G401 (cell line): ENCODE results near the gene USP2. TPM values are rescaled to one million over a fixed set of nuclear protein-coding genes. Genes with fewer than 3 reads are reported as not detected.

Experiments
- DNase-seq: peaks from one replicate; pipeline ENCODE4 v3.0.0-alpha.2; 2015; ENCODE audit warnings: low spot score
- in situ Hi-C: cut with HindIII; loops from 2 replicates; pipeline ENCODE4 v1.10.0; 2016; ENCODE audit warnings: low sequenced_read_pairs, mixed read lengths
- total RNA-seq: library from RNA; depleted of rRNA; stranded (reverse); fragments of >200 nt; shearing (Covaris generic); gene quantifications from 2 replicates; pipeline ENCODE4 v1.2.3, GENCODE V29; 2014; rRNA removed

USP2 gene, protein sequence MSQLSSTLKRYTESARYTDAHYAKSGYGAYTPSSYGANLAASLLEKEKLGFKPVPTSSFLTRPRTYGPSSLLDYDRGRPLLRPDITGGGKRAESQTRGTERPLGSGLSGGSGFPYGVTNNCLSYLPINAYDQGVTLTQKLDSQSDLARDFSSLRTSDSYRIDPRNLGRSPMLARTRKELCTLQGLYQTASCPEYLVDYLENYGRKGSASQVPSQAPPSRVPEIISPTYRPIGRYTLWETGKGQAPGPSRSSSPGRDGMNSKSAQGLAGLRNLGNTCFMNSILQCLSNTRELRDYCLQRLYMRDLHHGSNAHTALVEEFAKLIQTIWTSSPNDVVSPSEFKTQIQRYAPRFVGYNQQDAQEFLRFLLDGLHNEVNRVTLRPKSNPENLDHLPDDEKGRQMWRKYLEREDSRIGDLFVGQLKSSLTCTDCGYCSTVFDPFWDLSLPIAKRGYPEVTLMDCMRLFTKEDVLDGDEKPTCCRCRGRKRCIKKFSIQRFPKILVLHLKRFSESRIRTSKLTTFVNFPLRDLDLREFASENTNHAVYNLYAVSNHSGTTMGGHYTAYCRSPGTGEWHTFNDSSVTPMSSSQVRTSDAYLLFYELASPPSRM
- total RNA-seq: 0.75 and 1.8 TPM in 2 replicates

DNA sequence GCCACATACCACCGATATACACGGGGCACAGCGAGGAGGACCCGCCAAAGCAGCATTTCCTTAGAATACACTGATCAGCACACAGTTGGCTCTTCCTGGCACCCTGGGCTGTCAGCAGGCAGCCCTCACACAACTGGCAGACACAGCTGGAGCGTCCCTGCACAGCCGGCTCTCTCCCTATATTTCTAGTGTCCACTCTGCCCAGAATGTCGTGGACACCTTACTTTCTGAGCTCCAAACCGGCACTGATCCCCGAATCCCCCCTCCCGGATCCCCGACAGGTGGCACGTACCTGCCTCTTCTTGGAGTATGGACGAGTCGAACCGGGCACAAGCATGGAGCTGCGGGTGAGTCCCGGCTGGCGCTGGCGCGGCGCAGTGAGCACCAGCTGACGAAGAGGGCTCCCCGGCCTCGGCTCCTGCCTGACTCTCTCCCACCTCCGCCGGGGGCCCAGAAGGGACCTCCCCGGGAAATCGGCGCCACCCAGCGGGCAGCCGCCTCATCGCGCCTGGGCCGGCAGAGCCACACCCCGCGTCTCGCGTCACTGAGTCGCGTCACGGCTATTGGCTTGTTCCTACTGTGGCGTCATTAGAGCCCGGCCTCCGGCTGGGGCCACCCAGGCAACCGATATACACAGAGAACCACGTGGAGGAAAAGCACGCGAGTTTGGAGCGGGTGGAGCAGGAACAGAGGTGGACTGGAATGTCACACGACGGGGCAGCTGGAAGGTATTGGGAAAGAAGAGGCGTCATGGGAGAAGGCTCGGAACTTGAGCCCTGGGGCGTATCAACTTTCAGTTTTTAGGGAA lies at the start of gene USP2:
USP2 (minus strand) TSS at position 510 of the 808 bp plus-strand sequence. CDS start 8,210 bp downstream, outside the sequence.
- peak; percentile 97 for DNase-seq
- in situ Hi-C loops: no loop called here

DNA sequence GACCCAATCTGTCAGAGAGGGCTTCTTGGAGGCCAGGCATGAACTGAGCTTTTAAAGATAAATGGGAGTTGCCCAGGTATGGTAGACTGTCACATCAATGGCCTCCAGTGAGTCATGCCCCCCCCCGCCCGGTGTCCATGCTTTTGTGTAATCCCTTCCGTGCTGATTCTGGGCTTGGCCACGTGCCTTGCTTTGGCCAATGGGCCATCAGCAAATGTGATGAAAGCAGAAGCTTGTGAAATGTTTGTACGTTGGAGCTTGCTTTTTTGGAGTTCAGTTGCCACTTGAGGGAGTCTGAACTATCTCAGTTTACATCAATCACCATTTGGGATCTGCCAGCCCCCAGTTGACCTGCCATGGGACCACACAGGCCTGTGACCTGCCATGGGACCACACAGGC lies 45.8 kb upstream of the USP2 start:
- in situ Hi-C loops: no loop called here
- no peak for DNase-seq

DNA sequence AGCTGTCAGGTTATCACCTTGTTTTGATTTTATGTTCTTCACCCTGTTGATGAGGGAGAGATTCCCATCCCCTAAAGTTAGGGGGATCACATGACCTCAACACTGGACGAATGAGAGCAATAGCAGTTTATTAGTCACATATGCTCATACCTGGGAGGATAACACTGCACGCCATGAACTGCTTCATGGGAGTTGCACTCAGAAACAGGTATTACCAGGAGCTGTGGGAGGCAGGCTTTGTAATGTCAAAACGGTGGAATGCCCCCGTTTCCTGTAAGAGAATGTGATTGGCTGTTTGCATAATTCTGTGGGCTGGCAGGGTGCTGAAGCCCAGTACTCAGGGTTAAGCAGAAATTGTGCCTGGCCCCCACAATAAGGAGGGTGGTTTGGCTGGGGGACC lies 44.7 kb upstream of the USP2 start:
- DNase-seq: no peak
- in situ Hi-C loops: no loop called here

DNA sequence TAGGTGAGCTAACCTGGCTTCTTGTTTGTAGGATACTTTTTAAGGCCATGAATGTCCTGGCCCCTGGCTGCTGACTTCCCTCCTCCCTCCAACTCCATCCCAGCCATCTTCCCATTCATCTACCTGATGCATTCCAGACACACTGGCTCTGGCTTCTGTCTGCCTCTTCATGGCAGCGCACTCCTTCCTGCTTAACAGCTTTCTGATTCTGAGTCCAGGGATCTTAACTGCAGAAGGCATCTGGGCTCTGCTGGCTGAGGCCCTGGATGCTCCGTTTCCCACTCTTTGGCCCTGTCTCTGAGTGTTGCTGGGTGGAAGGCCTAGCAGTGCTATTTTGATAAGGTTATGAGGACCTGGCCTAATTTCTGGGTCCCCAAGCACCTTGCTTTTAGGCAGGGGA lies 43.3 kb upstream of the USP2 start:
- in situ Hi-C loops: no loop called here
- no peak for DNase-seq

DNA sequence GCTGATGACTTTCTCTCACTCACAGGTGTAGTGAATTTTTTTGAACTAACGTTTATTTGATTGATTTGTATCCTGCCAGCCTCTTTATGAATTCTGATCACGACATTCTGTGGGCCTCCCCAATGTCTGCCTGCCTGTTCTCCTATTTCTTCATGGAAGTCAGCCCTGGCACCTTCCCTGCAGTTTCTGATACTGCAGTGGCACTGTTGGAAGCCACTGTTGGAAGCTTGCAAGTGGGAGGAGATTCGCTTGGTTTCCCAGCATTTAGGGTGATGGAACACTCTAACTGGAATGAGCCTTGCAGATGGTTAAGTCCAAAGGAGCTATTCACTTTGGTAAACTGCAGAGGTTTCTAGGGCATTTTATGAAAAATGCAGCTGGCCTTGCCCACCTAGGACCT lies 42.8 kb upstream of the USP2 start:
- in situ Hi-C loops: no loop called here
- no peak for DNase-seq

DNA sequence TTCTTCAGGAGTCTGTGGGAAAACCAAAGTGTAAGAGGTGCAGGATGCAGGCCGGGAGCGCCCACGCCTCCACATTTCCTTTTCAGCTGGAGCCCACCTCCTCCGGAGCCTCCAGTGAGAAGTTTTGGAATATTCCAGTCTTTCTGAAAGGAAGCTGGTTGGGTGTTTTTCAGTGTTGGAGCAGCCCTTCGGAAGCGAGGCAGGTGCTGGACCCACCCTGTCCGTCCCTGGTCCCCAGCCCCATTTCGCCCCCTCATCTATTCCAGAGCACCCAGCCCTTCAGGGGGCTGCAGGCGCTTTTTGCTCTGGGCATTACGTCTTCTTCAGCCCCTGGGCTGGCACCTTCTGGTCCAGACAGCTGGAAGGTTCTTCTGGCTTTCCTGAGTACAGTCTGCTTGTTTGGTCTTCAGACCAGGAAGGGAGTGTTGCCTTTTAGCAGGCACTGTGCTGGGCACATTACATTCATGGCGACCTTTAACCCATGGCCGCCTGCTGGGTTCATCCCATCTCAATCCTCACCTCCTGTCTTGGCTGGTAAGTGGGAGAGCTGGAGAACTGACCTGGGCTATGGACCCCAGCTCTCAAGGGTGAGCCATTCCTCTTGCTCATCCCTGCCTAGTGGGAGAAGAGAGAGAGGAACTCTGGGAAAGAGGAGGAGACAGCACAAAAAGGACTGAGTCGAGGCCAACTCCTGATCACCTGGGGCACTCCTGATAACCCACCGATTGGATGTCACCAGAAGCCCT lies 42.2 kb upstream of the USP2 start:
- peak; percentile 27 for DNase-seq
- in situ Hi-C loops: no loop called here

DNA sequence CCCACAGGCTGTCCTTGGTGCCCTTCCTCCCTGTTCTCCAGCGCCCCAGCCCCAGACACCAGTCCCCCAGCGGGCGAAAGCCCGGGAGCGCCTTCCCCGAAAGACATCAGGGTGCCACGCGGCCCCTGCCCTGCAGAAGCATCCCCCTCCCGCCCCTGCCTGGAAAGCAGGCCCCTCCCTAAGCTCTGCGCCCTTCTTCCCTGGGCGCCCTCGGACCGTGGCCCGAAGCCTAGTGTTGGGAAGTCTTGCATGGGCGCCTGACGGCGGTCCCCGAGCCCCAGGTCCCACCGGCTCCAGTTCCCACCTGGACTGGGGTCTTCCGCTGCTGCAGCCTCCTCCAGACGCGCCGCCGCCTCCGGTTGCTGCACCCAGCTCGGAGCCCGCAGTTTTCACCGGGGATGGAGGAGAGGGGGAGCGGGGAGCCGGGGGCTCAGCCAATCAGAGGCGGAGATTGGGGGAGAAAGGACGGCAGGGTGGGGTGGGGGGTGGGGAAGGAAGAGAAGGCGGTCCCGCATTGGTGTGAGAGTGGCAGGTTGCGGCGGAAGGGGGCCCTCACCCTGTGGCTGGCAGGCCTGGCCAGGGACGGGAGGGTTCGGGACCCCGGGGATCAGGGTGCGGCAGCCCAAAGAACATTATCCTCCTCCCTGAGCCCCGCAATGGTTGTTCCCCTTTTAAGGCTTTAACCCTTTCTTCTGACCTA lies 41.5 kb upstream of the USP2 start, which contains the start of gene THY1:
THY1 (minus strand) TSS at position 364 of the 700 bp plus-strand sequence. CDS start 2,267 bp downstream, outside the sequence.
- in situ Hi-C loops: no loop called here
- peak; percentile 89 for DNase-seq

DNA sequence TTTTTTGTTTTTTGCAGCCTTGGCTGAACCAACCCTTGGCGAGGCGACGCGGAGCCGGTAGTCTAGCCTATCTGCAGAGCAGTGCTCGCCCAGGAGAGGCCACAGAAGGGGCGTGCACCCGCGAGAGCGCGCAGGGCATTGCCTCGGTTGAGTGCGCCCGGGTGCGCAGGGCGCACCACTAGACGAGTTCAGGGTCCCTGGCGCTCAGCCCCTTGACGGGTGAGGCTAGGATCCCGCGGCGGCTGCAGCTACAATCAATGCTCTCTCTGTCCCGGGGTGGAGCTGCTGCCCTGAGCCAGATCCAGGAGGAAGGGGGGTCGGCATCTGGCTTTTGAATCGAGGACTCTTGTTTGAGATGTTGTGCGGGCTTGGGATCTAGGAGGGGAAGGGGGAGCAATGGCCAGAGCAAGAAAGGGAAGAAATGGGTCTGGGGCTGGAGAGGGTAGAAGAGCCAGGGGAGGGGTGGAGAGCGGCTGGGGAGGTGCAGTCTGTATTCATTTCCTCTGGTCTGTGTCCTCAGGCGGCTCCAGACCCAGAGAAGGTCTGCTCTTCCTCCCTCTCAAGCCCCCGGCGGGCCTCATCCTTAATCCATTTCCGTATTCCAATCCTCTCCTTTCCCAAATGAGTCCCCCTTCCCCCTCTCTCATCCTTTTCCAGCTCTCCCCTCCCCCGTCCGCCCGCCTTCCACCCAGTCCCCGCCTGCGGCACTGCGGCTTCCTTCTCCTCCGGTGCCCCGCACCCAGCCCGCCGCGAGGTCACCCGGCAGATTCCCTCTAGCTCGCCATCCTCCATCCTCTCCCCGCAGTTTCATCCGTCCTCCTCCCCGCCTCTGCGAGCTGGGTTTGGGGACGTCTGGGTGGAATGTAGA lies 40.7 kb upstream of the USP2 start:
- in situ Hi-C loops: no loop called here
- peak; percentile 71 for DNase-seq

DNA sequence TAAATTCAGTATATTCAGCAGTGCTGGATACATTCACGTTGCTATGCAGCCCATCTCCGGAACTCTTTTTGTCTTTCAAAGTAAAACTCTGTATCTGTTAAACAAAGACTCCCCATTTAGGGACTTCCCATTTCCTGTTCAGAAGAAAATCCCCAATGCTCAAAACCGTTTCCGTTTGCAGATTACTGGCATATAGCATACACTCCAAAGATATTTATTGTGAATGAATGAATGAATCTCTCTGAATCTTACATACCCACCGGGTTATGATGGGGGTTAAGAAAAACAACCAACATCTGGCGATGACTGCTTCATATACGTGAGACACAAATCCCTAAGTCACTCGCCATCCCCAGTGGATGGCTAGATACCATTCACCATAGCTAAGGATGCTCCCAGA lies 39.9 kb upstream of the USP2 start:
- in situ Hi-C loops: no loop called here
- no peak for DNase-seq

DNA sequence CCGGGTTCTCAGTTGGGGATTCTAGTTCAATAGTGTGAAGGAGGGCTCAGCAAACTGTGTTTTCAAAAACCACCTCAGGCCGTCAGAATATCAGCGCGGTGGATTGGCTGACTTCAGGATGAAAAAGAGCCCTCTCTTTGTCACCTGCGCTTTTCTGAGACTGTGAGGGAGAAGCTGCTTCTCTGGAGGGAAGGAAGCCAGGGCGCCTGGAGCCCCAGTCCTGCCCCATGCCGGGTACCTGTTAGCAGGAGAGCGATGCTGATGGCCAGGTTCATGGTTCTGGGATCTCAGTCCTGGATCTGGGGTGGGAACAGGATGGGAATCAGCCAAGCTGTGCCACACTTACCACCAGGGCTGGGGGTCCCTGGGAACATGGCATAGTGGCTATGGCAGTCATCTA lies 39.1 kb upstream of the USP2 start:
- in situ Hi-C loops: no loop called here
- no peak for DNase-seq

DNA sequence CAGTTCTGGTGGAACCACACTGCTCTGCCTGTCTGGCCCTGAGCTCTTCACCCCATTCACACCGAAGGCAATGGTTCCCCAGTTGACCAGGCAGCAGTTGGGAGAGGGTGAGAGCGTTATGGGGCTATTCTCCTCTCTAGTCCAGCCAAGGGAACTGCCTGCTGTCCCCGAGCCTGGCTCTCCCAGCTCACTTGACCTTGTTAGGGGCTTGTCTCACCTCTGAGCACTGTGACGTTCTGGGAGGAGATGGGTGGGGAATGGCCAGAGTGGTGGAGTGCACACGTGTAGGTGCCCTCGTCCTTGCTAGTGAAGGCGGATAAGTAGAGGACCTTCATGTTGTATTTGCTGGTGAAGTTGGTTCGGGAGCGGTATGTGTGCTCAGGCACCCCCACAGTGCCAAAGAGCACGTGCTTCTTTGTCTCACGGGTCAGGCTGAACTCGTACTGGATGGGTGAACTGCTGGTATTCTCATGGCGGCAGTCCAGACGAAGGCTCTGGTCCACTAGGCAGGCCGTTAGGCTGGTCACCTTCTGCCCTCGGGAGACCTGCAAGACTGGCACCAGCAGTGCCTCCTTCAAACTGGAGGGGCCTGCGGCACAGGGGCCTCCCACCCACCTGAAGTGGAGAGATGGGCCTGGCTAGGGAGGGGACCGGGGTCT lies 38.5 kb upstream of the USP2 start:
- DNase-seq: no peak
- in situ Hi-C loops: no loop called here

DNA sequence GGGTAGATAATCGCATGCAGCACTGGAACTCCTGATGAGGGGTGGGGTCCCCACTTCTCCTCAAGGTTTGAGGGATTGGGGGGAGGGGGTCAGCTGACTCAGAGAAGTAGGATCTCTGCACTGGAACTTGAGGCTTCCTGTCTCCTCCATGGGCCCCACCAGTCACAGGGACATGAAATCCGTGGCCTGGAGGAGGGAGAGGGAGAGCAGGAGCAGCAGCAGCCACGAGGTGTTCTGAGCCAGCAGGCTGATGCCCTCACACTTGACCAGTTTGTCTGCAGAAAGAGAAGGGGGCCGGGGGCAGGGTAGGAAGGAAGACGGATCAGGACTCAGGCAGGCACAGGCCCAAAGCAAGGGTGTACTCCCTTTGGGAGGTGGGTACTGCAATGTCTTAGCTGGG lies 37.8 kb upstream of the USP2 start:
- no peak for DNase-seq
- in situ Hi-C loops: no loop called here

DNA sequence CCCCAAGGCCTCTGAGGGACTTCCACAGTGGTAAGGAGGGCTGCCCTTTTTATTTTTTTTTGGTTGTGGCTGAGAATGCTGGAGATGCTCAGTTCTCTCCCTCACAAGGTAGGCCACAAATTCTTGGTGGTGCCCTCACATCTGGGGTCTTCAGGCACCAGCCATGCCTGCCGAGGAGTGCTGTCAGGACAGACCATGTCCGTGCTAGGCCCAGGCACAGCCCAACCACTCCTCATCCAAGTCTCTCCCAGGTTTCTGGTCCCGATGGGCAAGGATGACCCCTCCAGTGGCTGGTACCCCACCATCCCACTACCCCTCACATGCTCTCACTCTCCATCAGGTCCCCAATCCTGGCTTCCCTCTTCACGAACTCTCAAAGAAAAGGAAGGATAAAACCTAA lies 37.3 kb upstream of the USP2 start:
- DNase-seq: no peak
- in situ Hi-C loops: no loop called here

DNA sequence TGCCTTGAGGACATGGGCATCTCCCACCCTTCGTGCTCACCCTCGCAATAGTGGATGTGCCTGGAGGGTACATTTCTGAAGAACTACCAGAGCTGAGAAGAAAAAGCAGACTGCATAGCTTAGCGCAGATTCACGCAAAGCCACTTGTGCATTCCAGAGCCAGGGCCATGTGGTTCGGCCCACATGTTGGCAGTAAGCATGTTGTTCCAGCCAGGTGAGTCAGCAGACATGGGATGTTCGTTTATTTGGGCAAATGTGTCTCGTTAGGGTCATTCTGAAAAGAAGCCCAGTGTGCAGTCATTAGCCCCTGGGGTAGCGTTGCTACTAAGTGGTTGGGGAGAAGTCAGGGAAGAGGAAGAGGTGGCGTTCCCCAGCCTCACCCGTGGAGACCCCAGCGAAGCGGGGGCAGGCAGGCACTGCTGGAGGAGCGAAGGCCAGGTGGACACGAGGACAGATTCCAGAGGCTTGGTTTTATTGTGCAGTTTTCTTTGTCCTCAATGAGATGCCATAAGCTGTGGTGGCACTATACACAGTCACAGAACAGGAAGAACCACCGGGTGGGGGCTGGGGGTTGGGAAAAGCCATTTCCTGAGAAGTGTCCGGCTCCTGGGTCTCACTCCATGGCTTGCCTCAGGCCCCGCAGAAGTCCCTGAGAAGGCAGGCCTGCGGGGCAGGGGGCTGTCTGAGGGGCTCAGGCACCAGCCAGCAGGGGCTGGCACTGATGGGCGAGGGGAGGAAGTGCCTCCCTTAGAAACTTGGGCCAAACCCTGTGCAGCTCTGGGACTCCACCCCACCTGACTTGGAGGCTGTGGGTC lies 36.4 kb upstream of the USP2 start:
- in situ Hi-C loops: no loop called here
- DNase-seq: peak; percentile 13

DNA sequence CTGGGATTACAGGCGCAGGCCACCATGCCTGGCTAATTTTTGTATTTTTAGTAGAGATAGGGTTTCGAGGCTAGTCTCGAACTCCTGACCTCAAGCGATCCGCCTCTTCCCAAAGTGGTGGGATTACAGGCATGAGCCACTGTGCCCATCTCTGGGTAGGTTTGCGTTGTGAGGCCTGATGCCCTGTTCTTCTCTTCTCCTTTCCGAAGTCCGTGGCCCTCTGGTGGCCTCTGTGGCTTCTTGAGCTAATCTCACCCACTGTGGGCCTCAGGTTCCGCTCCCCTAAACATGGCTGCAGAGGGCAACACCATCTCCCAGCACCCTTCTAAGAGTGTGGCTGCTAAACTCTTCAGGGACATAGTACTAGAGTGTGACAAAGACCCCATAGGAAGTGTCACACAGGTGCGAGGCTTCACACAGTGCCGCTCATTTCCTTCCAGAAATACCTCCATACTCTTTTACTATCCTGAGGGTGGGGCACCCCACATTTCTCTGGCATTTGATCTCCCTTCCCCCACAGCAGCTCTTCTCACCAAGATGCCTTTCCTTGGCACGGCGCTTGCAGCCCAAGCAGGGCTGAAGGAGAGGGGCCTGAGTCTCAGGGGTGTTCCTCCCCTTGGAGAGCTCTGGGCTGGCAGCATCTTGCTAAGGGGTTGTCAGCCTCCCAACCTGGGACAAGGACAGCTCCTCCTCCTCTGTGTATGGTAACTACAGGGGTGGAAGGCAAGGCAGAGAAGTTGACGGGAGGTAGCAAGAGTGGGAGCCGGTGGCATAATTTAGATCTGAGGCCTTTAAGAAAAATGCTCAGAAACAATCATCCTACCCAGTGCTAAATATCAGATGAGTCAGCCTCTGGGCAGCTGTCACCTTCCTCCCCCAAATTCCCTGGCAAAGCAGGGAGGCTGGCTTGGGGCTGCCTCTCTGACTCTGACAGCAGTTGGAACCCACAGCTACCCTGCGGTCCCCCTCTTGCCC lies 35.4 kb upstream of the USP2 start:
- no peak for DNase-seq
- in situ Hi-C loops: no loop called here
